Superior temporal gyrus (tissue), 1 donor: Measurements from ENCODE around the gene ATG4B.
"Not testable (repeated sequence)": the region's sequence is repeated elsewhere in the genome, so short reads cannot be mapped to it uniquely, and the experiment has no call there.

Experiments
- DNase-seq: peaks from one replicate; pipeline ENCODE4 v3.0.0-alpha.2; 2016; ENCODE audit errors: extremely low spot score

The ATG4B gene

DNA sequence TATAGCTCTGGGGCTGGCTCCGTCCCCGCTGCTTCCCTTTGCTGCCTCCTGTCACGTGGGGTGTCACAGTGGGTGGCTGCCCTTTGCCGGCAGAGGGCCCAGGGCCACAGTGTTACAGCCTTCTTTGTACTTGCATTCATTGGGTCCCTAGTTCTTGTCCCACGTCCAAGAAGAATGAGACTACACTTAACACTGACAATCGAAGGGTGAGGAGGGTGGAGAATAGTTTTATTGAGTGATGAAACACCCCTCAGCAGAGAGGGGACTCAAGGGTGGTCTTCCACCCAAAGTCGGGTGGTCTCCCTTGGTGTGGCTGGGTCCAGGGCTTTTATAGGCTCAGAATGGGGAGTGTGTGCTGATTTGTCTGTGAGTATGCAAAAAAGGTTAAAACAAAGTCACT, 1.9 kb downstream of the ATG4B start:
- no peak for DNase-seq

GRCh38 chr2:241640165-241640795, 2.8 kb downstream of the ATG4B start:
- no peak for DNase-seq

DNA sequence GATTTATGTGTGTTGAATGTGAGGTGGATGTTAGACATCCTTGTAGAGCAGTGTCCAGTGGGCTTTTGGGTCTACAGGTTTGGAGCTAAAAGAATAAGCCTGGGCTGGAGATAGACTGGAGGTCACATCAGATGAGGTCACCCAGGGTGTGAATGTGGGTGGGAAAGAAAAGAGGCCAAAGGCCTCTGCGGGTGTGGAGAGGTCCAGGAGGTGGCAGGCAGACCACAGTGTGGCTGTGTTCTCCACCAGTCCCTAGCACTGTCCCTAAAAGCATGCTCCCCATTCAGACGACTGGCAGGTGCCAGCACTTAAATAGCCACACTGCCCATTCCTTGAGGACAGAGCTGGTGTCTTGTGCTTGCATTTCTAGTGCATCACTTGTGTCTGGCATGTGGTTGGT, 4.1 kb downstream of the ATG4B start:
- DNase-seq, result no peak

DNA sequence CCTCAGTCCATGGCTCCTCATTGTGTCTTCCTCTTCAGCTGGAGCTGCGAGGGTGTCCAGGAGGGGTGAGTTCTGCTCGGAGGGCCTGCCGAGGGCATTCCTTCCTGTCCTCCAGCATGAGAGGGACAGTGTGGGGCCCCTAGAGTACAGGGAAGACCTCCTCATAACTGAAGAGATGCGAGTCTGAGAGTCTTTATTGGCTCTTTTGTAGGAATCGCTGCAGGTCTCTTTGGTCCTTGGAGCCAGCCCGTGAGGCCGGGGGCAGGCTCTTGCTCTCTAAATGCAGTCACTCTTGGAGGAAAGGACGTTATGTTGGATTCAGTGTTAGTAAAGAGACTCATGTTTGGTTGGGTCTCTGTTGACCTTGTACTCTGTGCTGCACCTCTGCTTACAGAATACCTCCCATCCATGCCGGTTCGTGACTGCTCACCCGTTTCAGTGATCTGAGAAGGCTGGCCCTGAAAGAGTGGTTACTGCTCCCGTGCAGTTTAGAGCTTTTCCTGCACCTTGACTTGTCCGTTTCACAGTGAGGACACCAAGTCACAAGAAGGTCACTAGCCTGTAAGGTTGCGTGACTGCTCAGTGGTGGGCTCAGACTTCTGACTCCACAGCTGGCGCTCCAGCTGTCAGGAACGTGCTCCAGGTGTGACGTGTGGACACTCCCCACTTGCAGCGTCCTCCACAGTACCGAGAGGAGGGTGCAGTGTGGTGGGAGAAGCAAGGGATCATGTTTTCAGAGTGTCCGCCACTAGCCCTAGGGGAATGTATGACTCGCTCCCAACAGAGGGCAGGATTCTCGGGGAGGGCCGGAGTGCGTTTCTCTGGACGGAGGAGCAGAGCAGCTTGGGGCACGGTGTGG, 7.8 kb downstream of the ATG4B start:
- no peak for DNase-seq

DNA sequence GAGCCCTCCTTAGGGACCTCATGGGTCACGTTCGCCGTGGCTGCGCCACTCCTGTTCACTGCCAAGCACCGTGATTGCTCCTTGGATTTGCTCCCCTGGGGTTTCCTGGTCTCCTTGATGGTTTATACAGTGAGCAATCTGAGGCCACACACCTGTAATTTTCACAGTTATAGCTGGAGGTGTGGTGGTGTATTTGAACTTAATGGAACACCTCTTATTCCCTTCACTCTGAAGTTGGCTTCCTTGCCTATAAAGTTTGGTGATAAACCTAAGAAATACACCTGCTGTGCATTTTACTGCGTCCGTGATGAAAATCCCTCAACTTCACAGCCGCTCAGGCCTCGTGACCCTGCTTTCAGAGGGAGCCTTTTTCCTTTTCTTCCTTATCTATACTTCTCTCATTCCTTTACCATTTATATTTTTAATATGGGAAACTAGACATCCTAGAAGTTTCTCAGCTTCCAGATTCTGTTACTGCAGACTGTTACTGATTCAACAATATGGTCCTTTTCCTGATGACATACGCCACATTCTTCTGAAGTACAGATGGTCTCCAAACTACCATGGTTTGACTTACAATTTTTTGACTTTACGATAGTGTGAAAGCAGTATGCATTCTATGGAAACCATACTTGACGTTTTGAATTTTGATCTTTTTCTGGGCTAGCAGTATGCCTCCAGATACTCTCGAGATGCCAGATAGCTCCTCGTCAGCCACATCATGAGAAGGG, 8.6 kb downstream of the ATG4B start:
- DNase-seq, result no peak

DNA sequence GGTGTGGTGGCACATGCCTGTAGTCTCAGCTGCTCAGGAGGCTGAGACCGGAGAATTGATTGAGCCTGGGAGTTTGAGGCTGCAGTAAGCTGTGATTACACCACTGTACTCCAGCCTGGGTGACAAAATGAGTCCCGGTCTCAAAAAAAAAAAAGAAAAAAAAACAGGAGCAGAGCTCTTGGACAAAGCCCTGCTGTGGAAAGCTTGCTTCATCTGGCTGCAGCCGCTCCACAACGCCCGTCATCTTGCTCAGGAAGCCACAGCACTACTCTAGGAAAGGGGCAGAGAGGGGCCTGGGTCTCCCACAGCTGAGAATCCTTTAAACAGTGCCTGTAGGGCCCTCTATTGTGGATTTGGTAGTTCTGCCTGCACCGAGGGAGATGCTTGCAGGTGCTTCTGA, 11.0 kb downstream of the ATG4B start:
- no peak for DNase-seq

- DNase-seq, result peak; percentile 46
Measured at GRCh38 chr2:241649404-241649803, 11.9 kb downstream of the ATG4B start.

DNA sequence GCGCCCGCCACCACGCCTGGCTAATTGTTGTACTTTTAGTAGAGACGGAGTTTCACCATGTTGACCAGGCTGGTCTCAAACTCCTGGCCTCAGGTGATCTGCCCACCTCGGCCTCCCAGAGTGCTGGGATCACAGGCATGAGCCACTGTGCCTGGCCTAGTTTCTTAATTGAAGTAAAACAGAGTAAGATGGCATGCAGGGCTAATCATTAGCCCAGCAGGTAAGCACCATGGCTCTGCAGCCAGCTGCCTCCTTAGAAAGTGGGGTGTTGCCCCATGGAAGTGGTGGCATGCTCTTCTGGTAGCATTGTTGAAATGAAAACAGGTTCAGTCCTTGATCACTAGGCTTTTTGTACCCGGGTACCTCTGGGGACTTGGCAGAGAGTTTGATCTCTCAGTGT, 12.4 kb downstream of the ATG4B start:
- no peak for DNase-seq

GRCh38 chr2:241652142-241652541, 14.6 kb downstream of the ATG4B start:
- no peak for DNase-seq

DNA sequence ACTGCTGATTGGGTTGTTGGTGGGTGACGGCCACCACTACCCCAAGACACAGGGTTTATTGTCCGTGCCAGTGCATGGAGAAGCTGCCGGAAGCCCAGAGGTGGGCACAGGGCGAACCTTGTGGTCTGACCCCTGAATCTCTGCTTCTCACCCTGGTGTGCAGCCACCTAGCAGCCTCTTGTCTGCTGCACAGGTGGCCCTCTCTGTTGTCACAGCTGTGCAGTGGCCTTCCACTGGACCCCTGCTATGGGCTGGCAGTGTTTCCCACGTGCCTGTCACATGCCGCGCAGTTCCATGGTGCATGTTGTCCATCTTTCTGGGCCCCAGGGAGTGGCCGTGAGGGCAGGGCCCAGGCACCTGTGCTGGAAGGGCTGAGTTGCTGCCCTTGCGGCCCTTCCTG, 15.2 kb downstream of the ATG4B start:
- no peak for DNase-seq

- DNase-seq, result no peak
Measured at GRCh38 chr2:241653210-241653750, 15.8 kb downstream of the ATG4B start.

DNA sequence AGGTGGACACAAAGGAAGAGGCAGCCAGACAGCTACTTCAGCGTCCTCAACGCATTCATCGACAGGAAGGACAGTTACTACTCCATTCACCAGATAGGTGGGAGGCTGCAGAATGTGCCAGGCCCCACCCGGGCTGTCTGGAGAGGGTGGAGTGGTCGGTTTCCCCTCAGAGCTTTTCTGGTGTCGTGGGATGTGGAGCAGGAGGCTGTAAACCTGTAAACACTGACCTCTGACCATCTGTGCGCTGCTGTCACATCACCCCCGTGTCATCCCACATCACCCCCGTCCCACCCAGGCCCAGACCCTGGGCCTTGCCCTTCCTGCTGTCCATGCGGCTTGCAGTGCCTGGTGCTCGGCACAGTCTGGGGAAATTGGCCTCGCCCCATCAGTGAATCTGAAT, 17.1 kb downstream of the ATG4B start:
- DNase-seq, result no peak

GRCh38 chr2:241655516-241656189, 18.2 kb downstream of the ATG4B start:
- DNase-seq, result no peak

GRCh38 chr2:241656190-241656741, 18.8 kb downstream of the ATG4B start:
- DNase-seq, result no peak

DNA sequence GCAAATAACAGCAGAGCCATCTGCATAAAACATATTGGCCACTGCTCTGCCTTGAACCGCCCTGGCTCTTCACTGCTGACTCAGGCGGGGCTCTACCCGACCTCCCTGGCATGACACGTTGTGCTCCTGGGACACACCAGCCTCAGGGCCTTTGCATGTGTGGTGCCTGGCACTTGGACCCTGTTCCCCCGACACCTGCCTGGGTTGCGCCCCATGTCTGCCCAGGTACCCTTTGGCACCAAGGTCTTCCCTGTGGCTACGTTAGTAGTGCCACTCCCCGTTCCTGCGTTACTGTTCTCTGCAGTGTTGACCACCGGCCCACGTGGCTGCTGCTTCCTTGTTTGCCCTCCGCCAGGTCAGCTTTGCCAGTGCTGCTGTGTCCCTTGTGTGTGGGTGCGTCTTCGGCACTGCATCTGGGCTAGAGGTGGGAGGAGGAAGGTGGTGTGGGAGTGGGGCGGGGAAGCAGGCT, 20.3 kb downstream of the ATG4B start:
- DNase-seq, result no peak

GRCh38 chr2:241658296-241658695, 20.8 kb downstream of the ATG4B start:
- DNase-seq, result no peak

DNA sequence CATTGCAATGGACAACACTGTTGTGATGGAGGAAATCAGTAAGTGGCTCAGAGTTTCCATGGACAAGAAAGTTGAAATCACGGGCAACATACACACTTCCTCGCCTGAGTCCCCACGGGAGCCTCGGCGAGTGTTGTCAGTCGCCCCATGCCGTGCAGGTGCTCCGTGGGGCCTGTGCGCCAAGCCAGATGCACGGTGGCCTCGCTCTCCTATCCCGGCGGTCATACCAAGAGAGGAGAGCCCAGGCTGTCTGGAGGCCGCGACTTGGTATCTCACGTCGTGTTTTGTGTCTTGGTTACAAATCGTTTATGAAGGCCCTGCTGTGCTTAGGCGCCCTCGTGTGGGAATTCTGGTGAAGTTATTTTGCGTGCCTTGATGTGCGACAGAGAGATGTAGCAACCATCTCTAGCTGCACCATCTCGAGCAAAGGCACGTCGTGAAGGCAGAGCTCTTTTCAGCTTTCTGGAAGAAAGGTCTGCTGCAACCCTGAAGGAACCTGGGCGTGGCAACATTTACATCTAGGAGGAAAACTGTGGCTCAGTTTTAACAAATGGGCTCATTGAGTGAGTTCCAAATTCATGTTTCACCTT, 21.8 kb downstream of the ATG4B start:
- peak; percentile 89 for DNase-seq

GRCh38 chr2:241660593-241661213, 23.2 kb downstream of the ATG4B start:
- no peak for DNase-seq

GRCh38 chr2:241662731-241663130, 25.2 kb downstream of the ATG4B start:
- not testable (repeated sequence) for DNase-seq

GRCh38 chr2:241665731-241666440, 28.4 kb downstream of the ATG4B start:
- peak; percentile 39 for DNase-seq
